IMR-90 (cell line): ENCODE measurements around the gene GPR15LG.
"Not testable (repeated sequence)": the region's sequence is repeated elsewhere in the genome, so short reads cannot be mapped to it uniquely, and the experiment has no call there.

Source experiments
- CTCF ChIP-seq: conservative IDR thresholded peaks from 2 replicates; pipeline ENCODE4 v1.5.1; 2012; ENCODE audit warnings: mild to moderate bottlenecking, low read depth, low read length, improper control_type of control experiment
- POLR2A ChIP-seq: IDR thresholded peaks from 2 replicates; pipeline ENCODE4 v1.6.1; 2012; ENCODE audit warnings: mild to moderate bottlenecking, low read depth, low read length

- TF ChIP-seq POLR2A, CTCF: not testable (repeated sequence)
These were observed 5.2 kb upstream of the GPR15LG start for GRCh38 chr10:84168382-84168781.
